Skeletal muscle cell (primary cell): ENCODE measurements around the gene EDNRB.
"Not testable (repeated sequence)": the region's sequence is repeated elsewhere in the genome, so short reads cannot be mapped to it uniquely, and the experiment has no call there.

Experiments
- DNase-seq: peaks from one replicate; pipeline ENCODE4 v3.0.0-alpha.2; 2010; ENCODE audit warnings: low read depth
- H3K4me3 ChIP-seq: 2 replicates; pipeline ENCODE4 v1.5.1; 2011; ENCODE audit warnings: low read depth, mild to moderate bottlenecking, control low read depth, low read length, moderate library complexity

The EDNRB gene

DNA sequence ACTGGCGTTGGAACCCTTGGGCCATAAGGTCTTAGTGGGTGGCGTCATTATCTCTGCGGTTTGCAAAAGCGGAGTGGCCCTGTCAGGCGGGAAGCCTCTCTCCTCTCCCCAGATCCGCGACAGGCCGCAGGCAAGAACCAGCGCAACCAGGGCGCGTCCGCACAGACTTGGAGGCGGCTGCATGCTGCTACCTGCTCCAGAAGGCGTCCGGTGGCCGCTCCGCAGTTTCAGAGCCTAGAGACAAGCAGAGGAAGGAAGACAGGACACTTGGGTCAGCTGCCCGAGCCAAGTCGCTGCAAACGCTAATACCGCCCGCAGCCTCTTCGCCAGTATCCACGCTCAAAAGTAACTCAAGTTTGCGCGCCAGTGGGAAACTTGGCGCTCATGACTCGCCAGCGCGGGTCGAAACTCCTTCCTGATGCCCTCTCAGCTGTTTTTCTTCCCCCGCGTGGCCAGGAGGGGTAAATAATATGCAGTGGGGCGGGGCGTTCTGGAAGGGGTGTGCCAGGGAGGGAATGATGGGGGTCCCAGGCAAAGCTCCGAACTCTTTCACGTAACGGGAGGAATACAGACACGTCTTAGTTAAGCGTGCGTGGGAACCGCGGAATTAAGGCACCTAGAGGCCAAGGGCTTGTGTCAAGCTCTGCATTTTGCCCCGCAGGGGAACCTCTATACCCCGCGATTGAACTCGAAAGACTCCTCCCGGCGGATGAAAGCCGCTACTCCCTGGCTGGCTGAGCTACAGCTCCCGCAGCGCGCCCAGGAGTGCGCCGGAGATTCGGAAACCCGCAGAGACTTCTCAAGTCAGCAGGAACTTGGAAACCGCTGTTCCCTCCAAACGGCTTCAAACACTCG is at the start of gene EDNRB:
EDNRB (minus strand) TSS at position 441 of the 855 bp plus-strand sequence; CDS start at position 183, 258 bp downstream.
- no peak for DNase-seq
- H3K4me3 ChIP-seq = peak within 1 kb of the TSS; percentile 63

DNA sequence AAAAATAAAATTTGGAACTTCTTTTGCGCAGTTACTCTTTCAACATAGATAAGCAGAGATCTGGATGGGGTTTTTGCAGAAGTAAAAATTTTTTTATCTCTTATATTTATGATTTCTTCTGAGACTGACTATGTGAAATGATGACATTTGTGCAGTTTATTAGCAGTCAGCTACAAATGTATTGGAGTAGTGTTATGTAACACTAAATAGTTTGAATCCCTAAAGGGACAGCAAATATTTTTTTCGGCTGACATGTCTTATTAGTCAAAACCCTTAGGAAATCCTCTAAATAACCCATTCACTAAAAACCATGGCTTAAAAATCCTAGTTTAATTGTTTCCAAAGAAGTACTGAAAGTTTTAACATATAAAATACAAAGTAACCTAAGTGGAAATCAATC is 48.0 kb upstream of the EDNRB start:
- H3K4me3 ChIP-seq = no peak overlapping the region
- DNase-seq = no peak

DNA sequence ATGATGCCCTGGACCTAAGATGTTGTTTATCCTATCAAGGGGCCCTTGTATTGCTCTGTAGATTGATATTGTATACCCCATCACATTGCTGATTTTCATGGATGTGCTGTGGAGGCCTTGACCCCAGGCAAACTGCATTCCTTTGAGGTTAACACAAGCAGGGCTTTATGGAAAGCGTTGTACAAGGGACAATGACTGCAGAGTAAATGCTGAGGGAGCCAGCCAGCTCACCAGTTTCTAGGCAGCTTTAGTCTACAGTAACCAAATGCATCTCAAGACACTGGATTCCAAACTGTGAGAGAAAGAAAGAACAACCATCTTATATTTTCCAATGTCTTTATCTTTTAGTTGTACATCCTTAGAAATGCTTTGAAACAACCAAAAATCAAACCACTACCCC is 34.1 kb upstream of the EDNRB start:
- DNase-seq = no peak
- no peak overlapping the region for H3K4me3 ChIP-seq

DNA sequence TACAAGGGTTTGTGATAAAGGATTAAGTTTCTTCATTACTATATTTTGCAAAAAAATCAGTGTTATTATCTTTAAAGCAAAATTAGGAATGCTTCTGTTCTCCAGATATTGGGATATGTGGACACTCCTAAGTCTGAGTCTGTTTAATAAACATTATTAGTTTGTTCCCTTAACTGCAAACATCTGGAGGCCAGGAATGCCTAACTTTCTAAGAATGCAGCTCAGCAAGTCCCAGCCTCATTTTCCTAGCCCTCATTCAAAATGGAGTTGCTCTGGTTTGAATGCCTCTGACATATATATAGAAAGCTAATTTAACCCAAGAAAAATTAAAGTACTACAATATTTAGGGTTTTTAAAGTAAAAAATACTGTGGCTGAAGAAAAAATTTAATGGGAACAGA is 33.6 kb upstream of the EDNRB start:
- no peak overlapping the region for H3K4me3 ChIP-seq
- no peak for DNase-seq

DNA sequence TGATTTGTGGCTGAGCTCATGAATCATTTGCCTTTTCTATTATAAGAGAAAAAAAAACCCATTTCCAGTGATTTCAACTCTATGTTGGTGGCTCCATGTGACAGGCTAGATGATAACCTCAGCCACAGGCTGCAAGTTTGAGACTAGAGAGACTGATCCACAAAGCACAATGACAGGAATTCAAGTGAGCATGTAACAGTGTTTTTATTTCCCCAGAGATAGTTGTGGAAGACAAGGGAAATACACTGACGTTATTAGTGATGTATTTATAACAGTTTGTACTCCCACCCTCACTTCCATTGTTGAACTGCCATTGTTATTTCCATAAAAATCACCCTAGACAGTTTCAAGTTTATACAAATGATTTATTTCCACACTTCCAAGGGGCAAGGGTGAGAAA is 27.9 kb upstream of the EDNRB start:
- DNase-seq = no peak

DNA sequence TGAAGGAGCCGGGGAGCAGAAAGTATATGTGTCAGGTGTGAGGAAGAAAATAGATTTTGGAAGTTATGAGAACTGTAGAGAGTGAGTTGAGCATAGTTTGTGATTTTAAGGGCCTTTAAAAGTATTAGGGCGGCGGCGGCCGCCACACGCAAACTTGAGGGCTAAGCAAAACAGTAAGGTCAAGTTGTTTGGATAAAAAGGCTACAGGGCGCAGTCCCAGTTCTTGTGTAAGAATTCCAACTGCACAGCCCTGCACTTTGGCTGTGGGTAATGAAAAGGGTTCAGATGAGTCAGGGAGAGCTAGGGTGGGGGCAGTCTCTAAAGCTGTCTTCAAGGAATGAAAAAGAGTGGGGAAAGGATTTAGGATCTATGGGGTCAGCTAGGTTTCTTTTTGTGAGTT is 16.4 kb upstream of the EDNRB start:
- not testable (repeated sequence) for H3K4me3 ChIP-seq, DNase-seq

More for the DNA sequence above, 27.9 kb upstream of the EDNRB start:
- no peak overlapping the region for H3K4me3 ChIP-seq

DNA sequence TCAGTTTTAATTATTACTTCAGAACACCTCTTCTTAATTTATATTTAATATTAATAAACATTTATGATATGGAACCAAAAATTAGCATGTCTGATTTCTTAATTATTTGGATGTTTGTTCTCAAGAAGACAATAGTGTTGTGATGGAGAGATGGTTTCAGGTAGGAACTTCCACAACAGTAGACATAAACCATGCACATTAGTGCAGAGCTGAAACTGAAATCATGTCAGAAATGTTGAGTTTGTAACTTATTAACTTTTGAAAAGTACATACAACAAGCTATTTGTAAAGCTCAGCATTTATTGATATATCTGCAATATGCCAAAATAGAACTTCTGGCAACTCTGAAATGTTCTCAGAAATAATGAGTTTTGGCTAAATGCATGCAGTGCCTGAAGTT is 11.8 kb upstream of the EDNRB start:
- no peak overlapping the region for H3K4me3 ChIP-seq
- no peak for DNase-seq

DNA sequence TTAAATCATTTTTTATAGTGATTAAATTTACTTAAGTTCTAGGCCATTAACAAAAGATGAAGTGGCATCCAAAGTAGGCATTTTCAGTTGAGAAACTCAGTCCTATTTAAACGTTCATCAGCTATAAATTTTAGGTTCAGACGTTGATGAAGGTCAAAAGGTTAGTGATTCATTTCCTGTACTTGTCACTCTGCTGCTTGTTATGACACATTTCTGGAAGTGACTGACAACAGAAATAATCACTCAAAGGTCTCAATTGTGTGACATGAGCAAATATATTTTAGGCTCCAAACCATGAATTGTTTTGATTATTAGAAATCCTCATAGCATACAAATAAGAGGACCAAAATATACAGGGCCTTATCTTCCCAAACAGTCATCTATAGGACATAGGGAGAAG is 10.3 kb upstream of the EDNRB start:
- no peak for DNase-seq
- H3K4me3 ChIP-seq = no peak overlapping the region

DNA sequence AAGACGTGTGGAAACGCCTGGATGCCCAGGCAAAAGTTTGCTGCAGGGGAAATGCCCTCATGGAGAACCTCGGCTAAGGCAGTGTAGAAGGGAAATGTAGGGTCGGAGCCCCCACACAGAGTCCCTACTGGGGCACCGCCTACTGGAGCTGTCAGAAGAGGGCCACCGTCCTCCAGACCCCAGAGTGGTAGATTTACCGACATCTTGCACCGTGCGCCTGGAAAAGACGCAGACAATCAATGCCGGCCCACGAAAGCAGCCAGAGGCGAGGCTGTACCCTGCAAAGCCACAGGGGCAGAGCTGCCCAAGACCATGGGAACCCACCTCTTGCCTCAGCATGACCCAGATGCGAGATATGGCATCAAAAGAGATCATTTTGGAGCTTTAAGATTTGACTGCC is 7.0 kb upstream of the EDNRB start:
- H3K4me3 ChIP-seq = no peak overlapping the region
- DNase-seq = no peak

DNA sequence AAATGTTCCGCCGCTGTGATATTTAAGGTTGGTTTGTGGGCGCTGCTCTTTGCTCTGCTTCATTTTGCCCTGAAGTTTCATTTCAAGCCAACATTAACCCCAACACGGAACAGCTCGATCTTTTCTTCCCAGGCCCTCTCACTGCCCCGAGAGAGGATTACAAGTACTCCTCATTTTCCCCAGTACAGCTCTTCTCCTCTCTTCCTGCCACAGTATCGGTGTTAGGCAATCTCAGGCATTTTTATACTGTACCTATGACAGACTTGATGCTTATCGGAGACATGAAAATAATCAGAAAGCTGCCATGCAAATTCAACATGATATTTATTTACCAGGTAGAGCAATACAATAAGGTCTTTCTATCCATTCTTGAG is 1.3 kb upstream of the EDNRB start:
- H3K4me3 ChIP-seq = peak overlapping the region; percentile 63
- DNase-seq = no peak

DNA sequence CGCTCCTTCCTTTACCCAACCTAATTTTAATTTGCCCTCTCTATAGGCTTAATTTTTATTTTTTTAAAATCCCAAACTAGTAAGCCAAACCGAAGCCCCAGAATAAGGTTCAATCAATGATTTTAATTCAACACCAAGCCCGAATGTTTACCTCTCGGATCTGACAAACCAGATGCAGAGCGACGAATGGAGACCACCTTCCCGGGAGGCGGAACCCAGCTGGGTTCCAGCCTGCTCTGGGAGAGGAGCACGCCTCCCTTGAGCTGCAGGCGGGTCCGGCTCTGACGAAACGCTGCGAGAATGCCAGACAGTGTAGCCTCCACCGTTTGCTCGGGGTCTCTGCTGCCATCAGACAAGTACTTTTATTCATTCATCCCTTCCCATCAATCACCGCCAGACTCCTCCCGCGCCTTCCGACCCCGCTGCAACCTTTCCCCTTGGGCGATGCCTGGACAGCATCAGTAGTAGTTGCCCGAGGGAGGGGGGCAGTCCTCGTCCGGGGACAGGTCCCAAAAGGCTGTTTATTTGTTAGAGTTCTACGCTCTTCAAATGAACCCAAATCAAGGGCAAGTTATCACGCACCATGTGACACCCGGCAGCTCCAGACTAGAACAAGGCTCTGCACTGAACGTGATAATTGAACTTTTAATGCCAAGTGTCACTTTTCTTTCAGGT is 752 bp upstream of the EDNRB start:
- DNase-seq = no peak
- peak overlapping the region; percentile 63 for H3K4me3 ChIP-seq

DNA sequence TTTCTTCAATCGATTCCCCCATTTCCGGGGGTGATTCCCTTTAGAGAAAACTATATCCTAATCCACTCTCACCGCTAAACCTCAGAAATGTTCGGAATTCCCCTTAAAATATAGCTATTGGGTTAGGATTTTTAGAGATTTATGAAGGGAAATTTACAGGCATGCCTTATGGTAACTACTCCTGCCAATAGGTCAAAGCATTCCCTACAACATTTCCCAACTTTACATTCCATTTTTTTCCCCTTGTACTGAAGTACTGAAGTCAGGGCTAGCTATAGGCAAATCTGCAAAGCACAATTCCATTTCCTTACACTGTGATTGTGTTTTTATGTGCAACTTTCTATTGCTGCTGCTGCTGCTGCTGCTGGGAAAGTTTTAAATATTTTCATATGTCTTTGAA is 2.1 kb downstream of the EDNRB start:
- no peak for DNase-seq
- no peak overlapping the region for H3K4me3 ChIP-seq

DNA sequence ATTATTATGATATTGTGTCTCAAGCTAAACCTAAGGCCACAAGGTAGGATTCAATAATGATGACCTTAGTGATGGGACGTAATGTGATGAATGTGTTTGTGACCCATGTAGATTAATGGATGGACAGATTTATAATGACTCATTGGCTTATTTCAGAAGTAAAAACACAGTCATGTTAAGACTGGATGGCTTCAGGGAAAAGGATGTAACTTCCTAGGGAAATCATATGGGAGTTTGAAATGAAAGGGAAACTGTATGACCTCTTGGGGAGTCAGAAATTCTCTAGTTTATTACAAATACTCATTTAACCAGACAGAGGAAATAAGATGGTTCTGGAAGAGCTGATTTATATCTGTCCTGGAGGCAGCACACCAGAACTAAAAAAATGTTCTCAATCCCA is 2.9 kb downstream of the EDNRB start:
- H3K4me3 ChIP-seq = no peak overlapping the region

DNA sequence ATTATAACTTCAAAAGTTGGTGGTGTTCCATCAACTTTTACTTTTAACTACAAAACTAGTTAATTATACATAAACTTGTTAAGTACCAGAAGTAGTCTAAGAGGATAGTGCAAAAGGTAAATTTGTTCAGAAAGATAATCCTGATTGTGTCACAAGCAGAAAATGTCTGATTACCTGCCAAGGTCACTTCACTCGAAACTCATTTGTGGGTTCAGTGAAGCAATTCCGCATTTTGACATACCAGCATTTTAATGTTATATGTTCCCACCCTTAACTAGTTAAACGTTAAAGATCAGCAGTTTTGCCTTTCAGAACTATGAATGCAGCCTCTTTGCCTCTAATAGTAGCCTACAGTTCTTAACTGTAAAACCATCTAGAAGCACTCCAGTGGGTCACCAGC is 5.6 kb downstream of the EDNRB start:
- no peak overlapping the region for H3K4me3 ChIP-seq
- DNase-seq = no peak

More for the DNA sequence above, 2.9 kb downstream of the EDNRB start:
- DNase-seq = no peak

DNA sequence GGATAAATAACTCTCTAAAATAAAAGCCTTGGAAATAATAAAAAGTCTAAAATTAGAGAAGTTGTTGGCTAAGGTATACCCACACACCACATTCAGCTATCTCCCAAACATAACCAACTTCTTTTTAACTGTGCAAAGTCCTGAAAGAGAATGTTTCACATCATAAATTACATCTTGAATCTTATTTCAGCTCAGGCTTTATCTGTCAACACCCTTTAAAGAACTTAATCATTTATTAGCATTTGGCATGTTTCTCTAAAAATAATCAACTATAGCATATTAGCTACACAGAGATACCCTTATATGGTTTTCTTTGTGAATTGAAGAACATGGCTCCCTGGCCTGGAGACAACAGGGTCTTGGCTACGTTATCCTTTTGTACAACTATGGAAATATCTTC is 6.9 kb downstream of the EDNRB start:
- no peak overlapping the region for H3K4me3 ChIP-seq
- DNase-seq = no peak

DNA sequence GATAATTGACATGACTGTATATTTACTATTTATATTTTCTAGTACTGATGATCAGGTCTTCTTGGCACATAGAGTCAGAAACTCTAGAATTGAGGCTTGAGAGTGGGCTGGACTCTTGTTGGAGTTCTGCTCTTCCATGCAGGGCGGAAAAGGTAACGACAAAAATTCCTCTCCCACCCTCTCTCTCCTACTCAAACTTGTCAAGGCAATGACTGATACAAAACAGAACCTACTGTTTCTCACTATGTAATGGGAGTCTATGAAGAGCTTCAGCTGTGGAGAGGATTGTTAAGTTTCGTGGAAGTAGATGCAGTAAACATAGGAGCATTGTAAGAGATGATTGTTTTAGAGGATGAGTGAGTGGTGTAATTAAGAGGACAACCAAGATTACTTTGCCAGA is 8.8 kb downstream of the EDNRB start:
- no peak overlapping the region for H3K4me3 ChIP-seq
- no peak for DNase-seq

DNA sequence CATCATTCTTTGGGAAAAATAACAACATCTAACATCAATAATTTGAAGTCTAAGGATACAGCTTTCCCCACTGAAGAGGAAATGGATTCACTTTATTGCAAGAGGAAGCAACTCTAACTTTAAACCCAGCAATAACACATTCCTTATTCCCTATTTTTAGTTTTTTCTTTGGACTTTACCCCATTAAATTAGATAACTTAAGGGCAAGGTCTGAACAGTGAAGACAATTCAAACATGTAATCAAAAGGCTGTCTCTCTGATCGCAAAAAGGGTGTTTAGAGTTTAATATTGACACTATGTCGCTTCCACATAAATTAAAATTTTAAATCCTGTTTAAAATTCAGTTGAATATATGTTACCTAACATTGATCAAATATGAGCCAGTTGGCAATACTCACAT is 10.1 kb downstream of the EDNRB start:
- no peak for DNase-seq
- H3K4me3 ChIP-seq = no peak overlapping the region

DNA sequence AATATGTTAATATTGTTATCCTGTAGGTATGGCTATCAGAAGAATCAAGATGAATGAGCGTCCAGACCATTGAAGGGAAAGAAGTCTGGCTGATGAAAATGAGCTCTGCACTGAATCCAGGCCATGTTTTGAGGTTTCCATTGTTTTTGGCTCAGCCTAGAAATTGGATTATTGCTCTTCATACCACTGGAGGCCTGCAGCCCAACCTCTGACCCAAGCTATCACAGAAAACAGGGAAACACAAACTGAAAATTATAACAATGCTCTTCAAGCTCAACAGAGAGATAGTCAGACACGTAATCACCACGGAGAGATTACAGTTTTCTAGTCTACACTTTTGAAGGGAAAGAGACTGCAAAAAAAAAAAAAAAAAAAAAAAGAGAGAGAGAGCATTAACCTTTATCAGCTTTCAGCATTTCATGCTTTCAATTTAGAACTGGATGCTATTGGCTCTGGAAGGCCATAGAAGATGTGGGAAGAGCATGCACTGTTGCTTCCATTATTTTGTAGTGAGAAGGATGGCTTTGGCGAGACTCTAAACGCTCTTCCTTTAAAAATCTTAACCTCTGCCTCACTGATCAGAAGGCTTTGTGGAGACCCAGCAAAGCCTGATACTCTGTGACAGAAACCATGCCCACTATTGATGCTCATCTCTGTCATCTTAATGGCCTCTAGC is 10.8 kb downstream of the EDNRB start:
- no peak overlapping the region for H3K4me3 ChIP-seq
- DNase-seq = no peak

DNA sequence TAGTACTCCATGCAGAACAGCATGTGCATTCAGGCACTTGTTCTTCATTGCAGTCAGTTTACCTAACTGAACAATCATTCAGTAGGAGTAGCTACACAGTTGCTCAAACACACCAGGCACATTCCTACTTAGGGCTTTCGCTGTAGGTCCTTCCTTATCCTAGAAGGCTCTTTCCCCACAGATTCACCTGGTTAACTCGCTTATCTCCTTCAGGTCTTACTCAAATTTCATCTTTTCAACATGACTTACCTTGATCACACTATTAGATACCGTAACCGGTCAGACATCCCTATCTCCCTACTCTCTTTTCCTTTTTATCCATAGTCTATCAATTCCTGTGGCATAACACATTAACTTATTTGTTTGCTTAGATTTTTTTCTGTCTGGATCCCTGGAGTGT is 14.6 kb downstream of the EDNRB start:
- no peak for DNase-seq
- H3K4me3 ChIP-seq = no peak overlapping the region

DNA sequence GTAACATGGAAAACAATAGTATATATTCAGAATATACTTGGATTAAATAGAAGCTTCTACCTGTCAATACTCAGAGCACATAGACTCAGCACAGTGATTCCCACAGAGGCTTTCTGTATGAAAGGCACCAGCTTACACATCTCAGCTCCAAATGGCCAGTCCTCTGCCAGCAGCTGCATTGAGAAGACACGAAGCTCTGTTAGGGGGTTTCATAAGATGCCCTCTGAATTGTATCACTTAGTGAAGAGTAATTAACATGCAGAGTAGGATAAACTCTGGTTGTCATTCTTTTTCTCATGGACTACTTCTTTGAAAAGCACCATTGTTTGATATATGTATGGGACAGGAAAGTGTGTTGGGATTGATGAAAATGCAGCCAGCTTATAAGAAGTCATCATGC is 15.2 kb downstream of the EDNRB start:
- DNase-seq = no peak
- H3K4me3 ChIP-seq = no peak overlapping the region
